Activated CD4-positive, alpha-beta T cell treated with anti-CD3 and anti-CD28 coated beads, Interleukin-2, amount 50 U/mL, for 4 hours (primary cell): ENCODE measurements around the gene NCF2.

Experiments used
- DNase-seq, 2 experiments: peaks; one replicate each; pipeline ENCODE4 v3.0.0-alpha.2; 2020

The NCF2 gene

DNA sequence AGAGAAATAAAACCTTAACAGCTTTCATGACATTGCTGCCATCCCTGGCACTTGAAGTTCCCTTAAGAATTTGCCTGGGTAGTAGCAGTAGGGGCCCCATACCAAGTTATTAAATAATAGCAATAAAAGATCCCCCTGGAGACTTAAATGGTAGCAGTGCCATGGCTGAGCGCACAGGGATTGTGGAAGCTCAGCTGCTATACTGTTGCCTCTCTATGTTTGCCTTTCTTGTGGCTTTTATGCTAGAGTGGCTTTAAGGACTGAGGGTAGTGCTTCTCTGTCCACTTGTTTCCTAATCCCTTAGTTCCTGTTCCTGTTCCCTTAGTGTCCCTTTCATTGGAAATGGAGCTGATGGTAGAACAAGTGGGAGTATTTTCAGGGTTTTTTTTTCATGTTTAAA, 42.1 kb downstream of the NCF2 start:
- no peak for DNase-seq

DNA sequence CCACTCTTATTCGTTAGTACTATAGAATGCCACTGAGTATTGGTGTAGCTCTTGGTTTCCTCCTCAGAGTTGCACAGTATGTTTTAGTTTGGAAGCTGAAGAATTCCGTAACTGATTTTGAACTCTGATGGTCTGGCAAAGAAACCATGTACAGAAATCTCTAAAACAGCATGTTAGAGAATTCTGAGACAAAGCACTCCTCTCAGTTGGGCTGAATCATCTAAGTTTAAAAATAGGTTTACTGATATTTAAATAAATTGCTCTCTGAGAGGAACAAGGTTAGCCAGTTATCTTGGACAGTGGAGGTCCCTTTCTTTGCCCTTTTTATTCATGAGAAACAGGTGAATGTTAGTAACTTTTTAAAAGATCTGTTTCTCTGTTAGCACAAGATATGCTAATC, 43.8 kb downstream of the NCF2 start:
- no peak for DNase-seq

DNA sequence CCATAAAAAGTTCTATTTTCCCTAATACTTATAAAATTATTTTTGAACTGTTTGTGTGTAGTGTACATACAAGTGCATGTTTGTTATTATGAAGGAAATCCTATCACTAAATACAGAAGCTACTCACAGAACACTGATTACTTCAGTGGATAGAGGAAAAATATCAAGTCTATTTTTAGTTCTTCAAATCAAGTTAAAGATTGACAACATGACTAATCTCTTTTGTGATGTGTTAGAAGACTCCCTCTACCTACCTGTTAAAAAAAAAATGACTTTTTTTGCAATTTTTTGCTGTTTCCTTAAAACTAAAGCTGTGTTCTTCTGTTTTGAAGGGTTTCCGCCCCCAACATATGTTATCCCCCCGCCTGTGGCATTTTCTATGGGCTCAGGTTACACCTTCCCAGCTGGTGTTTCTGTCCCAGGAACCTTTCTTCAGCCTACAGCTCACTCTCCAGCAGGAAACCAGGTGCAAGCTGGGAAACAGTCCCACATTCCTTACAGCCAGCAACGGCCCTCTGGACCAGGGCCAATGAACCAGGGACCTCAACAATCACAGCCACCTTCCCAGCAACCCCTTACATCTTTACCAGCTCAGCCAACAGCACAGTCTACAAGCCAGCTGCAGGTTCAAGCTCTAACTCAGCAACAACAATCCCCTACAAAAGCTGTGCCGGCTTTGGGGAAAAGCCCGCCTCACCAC, 45.5 kb downstream of the NCF2 start:
- no peak for DNase-seq

DNA sequence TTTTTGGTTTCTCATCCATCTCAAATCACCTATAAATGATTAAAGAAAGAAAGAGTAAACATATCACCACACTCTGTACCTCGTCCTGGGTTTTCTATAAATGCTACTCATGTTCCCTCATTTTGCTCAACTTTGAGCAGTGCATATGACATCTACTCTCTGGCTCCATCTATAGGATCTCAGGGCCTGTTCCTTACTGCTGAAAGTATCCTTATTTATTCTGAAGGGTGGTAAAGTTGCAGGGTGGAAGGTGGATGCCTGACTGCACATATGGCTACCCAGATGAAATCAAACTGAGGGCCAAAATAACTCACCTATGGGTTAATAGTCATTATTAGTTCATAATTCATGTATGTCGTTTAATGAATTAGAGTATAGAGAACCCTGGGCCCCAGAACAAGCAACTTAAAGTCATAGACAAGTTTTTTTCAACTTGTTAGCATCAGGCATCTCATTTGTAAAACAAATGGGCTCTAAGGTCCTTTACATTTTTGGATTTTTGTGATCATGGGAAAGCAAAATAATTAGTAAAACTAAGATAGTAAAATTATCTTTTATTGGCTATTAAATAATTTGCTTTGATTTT, 46.5 kb downstream of the NCF2 start:
- DNase-seq: no peak

DNA sequence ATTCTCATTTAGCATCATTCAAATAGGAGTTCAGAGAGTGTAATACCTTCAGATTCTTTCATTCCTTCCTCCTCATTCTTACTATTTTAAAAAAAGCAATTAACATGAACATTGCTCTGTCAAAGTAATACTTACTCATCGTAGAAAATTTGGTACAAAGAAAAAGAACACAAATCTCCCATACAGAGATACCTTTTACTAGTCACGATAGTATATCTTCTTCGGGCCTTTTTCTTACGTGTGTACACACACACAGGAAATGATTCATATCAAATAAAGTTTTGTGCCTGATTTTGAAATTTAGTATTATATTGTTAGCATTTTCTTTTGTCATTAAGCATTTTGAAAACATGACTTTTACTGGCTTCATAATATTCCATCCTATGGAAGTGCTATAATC, 52.9 kb downstream of the NCF2 start:
- DNase-seq: no peak

DNA sequence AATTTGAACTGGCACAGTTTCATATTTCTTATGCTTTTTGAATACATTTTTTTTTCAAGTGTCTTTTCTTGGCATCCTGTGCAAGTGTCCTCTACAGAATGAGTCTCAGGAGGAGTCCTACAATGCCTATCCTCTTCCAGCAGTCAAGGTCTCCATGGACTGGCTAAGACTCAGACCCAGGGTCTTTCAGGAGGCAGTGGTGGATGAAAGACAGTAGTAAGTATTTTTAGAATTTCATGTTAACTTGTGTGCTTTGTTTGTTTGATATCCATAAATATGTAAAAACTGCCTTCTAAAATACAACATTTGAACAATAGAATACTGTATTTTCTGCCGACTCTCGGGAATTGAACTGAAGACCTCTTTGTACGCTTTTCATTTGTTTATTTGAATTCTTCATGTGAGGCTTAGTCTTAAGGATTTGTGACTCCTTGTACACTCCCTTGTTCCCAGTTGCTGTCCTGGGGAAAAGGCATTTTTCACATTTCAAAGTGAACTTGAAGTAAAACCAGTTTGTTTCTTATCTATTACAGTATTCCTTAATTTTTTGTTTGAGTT, 56.6 kb downstream of the NCF2 start:
- no peak for DNase-seq

DNA sequence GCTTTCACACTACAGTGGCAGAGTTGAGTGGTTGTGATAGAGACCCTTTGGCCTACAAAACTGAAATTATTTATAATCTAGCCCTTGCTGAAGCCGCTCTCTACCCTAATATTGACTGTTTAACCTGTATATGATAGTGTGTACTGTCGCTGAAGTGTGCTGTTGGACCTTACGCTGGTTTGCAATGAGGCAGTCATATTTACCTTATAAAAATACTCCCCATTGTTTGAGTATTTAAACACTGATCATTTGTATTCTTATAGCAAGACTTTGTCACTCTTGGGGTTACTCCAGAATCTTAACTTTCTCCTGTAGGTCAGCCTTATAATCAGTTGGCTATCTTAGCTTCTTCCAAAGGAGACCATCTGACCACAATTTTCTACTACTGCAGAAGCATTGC, 61.7 kb downstream of the NCF2 start:
- DNase-seq: no peak

DNA sequence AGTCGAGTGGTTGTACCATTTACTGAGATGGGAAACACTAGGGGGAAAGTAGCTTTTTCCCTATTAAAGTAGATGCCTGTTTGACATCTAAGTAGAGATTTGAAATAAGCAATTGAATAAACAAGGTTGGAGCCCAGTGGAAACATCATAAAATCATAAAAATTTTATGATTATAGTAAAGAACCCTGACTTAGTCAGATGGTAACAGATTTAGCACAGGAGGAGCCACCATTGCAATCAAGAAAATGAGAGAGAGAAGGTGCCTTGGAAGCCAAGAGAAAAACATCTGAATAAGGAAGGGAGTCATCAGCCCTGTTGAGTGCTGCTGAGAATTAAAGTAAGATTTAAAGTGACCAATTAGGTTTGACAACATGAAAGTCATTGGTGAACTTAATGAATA, 68.2 kb downstream of the NCF2 start:
- DNase-seq: no peak

DNA sequence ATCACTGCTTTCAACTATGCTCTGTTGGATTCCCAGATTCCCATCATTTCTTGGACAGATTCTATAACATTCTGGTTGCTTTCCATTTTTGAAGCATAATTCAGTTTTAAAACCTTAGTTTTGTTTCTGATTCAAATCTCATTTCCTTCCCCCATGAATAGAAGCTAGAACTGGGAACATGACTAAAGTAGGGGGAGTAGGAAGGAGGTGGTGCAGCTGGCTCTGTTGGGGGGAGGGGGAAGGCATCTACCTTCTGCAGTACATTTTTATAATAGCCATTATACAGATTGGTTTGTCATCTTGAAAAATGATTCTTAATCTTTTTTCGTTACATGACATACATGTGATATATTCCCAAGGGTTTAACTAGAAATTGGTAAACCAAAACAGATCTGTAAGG, 69.9 kb downstream of the NCF2 start:
- no peak for DNase-seq

DNA sequence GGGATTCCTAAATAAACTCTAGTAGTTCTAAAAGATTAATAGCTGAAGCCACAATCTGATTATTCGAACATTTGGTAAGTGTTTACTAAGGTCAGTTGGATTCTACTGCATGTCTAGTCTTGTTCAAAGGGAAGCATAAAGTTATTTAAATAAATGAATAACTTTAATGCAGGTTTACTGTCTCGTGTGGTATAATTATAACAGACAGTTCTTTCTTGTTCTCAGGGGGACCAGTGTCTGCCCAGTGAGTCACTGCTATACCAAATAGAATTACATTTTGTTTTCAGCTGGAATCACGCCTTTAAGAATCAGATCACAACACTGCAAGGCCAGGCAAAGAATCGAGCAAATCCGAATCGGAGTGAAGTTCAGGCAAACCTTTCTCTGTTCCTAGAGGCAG, 72.9 kb downstream of the NCF2 start:
- no peak for DNase-seq

DNA sequence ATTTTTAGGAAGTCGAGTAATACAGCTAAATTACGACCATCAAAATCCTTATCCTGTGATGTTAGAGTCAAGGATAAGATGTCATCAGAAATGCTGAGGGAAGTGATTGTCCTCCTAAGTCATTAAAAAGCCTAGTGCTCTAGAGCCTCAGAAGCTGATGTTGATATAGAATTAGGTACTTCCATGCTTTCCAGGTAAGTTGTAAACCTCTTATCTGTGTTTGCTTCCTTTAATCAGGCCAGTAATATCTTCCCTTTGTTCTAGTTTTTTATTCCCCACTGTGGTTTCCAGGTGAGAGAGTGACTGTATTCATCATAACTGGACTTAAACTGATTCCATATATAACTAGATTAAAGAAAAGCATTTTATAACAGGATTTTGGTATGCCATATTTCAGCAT, 73.5 kb downstream of the NCF2 start:
- no peak for DNase-seq

DNA sequence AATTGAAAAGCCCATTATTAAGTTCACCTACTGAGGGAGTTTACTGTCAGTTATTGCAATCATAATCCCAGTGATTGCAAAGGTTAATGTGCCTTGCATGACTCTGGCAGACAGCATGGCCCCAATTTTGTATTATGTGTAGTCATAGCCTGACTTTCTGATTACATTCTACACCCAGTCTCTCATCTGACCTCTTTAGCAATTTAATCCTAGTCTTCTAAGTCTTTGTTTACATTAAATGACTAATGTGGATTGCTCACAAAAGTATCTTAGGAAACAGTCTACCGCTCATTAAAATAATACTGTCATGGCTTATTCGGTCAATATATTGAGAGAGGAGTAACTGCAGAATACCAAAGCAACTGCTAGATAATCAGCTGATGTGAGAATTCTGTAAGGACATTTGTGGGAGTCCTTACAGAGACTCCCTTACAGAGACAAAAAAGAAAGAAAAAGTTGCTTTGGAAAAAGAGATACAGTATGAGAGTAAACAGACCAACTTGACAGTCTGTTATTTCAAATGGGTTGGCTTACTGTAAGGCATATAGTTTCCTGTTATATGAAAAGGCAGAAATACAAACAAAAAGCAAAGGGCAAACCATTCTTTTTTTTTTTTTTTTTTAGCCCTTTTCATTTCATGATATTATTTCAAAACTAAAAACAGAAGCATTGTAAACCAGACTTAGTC, 75.1 kb downstream of the NCF2 start:
- DNase-seq: no peak

DNA sequence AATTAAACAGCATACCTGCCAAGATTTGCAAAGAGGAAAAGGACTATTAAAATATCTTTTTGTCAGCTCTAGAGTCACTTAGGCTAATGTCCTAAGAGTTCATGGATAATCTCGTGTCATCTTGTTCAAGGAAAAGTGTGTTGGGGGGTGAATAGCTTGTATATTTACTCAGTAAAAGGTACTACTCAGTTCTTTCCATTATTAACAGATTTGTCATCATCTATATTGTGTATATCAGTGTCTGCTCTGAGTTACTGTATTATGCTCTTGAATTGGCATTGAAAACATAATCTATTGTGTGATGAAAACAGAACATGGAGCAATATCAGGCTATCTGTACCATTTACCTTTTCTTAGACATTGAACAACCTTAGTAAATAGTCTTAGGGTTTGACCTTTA, 76.0 kb downstream of the NCF2 start:
- no peak for DNase-seq

DNA sequence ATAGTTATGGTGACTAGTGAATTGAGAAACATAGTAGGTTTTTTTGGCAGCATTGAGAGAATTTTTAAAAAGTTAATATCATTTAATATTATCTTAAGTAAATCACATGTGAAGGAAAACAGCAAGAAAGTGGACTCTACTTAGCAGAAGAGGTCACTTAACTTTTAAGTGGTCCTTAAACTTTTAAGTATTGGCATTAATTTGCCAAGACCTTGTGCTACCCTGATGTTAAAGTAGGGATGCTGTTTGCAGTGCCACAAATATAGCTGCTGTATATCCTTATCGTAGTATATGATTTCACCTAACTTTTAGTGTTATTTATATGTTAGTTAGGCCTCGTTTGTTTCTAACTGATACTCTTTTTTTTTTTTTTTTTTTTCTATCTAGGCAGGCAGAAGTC, 77.8 kb downstream of the NCF2 start:
- DNase-seq: no peak

DNA sequence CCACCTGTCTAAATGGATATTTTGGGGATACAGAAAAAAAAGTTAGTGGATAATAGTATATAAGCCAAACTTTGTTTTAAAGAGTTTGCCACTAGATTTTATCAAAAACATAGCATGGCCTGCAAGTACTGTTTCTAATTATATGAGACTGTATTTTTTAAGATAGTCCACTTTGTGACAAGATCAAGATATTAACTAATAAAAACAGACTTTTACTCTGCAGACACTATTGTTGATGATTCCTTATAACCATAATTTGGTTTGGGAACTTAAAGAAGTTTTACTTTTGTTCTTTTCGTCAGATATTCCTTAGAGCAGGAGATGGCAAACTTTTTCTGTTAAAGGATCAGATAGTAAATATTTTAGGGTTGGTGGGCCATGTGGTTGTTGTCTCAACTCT, 81.6 kb downstream of the NCF2 start:
- DNase-seq: no peak

DNA sequence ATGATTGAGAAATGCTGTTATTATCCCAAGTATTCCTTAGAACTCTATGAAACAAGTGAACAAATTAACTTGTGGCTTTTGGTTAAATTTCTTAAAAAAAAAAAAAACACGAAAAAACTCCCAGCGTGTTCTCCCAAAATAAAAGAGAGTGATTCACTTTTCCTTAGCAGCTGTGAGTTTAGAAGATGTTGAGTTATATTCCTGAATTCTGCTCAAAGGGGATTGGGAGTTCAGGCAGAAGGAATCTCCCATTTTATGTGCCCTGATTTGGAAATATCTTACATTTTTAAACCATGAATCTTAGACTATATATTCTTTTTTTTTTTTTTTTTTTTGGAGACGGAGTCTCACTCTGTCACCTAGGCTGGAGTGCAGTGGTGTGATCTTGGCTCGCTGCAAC, 83.7 kb downstream of the NCF2 start:
- no peak for DNase-seq
